ENCODE measurements around the gene ZNF688. TPM values are rescaled to one million over a fixed set of nuclear protein-coding genes. Genes with fewer than 3 reads are reported as not detected.

ZNF688 gene
- total and polyA plus RNA-seq, 2 of the 8 experiments (the other 6 are each of a cell fraction or from before 2014, with no cell fraction given), result 2.7 to 3.5 TPM

DNA sequence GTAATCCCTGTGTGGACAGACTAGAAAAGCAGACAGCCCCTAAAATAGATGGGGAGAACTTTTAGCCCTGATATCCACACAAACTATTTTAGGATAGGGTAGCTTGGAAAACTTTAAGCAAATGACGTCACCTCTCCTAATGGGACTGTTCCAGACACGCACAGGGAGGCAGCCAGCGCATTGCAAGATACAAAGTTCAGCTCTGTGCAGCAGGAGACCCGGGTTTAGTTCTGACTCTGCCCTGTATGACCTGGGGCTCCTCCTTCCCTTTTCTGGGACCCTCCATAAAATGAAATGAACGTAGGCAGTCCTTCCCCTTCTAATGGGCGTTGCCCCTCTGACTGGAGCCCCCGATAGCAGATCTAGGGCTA, 32.4 kb upstream of the ZNF688 start (continued):
- TF ChIP-seq, protein P1, sequence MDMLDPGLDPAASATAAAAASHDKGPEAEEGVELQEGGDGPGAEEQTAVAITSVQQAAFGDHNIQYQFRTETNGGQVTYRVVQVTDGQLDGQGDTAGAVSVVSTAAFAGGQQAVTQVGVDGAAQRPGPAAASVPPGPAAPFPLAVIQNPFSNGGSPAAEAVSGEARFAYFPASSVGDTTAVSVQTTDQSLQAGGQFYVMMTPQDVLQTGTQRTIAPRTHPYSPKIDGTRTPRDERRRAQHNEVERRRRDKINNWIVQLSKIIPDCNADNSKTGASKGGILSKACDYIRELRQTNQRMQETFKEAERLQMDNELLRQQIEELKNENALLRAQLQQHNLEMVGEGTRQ (IDR thresholded peaks at IDR 0.05; ENCODE audit: low read length), result no peak
- TF ChIP-seq RNF2 (IDR thresholded peaks at IDR 0.05; ENCODE audit: borderline replicate concordance, low read depth, low read length, missing control alignments, poor library complexity, severe bottlenecking) (no peak), MAFK (IDR thresholded peaks at IDR 0.05; ENCODE audit: low read depth, low read length) (no peak), GTF2F1 (IDR thresholded peaks at IDR 0.05; ENCODE audit: borderline replicate concordance, low read depth, low read length) (no peak), GABPA (IDR thresholded peaks at IDR 0.05; ENCODE audit: borderline replicate concordance, insufficient read depth, low read length) (no peak)
- TF ChIP-seq, protein P2, sequence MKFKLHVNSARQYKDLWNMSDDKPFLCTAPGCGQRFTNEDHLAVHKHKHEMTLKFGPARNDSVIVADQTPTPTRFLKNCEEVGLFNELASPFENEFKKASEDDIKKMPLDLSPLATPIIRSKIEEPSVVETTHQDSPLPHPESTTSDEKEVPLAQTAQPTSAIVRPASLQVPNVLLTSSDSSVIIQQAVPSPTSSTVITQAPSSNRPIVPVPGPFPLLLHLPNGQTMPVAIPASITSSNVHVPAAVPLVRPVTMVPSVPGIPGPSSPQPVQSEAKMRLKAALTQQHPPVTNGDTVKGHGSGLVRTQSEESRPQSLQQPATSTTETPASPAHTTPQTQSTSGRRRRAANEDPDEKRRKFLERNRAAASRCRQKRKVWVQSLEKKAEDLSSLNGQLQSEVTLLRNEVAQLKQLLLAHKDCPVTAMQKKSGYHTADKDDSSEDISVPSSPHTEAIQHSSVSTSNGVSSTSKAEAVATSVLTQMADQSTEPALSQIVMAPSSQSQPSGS (IDR thresholded peaks at IDR 0.05; ENCODE audit: low read length), result no peak

Measured in H1 (cell line).